ENCODE results near the gene TMEM255A. TPM values are rescaled to one million over a fixed set of nuclear protein-coding genes. Genes with fewer than 3 reads are reported as not detected.

Gene TMEM255A
- total RNA-seq, 1 donor from 2014 or later: 2.4 TPM

DNA sequence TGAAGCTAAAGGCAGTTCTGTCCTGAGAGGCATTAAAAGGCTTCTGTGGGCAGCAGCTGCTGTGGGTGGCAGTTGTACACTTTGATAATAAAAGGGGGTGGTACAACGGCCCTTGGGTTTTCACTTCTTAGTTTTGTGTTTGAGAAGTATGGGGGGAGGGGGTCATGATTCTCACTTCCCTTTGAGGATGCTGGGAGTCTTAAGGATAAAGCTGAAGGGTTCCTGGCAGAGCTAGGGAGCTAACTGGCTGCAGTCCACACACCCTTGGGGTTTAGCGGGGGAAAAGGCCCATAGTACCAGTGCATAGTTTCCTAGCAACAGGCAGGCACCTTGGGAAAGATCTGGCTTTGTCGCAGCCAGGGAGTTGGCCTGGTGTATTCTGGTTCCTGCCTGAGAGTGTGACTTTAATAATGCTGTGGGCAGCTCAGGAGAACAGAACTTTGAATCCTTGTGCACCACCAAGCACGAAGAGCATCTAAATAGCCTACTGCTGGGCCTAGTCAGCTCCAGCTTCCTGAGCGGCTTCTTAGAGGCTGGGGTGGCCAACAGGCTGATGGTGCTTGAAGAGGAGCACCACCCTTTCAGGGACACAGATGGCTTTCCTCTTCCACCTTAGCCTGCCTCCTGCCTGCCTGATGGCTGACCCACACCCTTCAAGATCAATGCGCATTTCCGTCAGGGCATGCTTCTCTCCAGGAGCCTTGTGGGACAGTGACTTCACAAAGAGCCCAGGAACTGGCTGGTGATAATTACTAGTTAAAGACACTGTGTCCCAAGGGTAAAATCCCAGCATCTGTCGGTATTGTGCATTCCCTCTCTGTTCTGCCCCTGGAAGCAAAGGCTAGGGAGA is 48.2 kb downstream of the TMEM255A start:
- Mint-ChIP-seq H3K9me3 (no peaks in the 10 kb centered on the region), H3K27ac (no peak overlapping the region), H3K4me1 (ENCODE audit: unreplicated experiment) (peaks cover 4% of the 10 kb centered on the region), H3K36me3 (no peaks in the 10 kb centered on the region), H3K4me3 (no peak overlapping the region), H3K27me3 (no peaks in the 10 kb centered on the region)
- TF ChIP-seq, protein P1, sequence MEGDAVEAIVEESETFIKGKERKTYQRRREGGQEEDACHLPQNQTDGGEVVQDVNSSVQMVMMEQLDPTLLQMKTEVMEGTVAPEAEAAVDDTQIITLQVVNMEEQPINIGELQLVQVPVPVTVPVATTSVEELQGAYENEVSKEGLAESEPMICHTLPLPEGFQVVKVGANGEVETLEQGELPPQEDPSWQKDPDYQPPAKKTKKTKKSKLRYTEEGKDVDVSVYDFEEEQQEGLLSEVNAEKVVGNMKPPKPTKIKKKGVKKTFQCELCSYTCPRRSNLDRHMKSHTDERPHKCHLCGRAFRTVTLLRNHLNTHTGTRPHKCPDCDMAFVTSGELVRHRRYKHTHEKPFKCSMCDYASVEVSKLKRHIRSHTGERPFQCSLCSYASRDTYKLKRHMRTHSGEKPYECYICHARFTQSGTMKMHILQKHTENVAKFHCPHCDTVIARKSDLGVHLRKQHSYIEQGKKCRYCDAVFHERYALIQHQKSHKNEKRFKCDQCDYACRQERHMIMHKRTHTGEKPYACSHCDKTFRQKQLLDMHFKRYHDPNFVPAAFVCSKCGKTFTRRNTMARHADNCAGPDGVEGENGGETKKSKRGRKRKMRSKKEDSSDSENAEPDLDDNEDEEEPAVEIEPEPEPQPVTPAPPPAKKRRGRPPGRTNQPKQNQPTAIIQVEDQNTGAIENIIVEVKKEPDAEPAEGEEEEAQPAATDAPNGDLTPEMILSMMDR (conservative IDR thresholded peaks at IDR 0.05): no peak
- DNase-seq (ENCODE audit: extremely low spot score, unreplicated experiment): no peak

DNA sequence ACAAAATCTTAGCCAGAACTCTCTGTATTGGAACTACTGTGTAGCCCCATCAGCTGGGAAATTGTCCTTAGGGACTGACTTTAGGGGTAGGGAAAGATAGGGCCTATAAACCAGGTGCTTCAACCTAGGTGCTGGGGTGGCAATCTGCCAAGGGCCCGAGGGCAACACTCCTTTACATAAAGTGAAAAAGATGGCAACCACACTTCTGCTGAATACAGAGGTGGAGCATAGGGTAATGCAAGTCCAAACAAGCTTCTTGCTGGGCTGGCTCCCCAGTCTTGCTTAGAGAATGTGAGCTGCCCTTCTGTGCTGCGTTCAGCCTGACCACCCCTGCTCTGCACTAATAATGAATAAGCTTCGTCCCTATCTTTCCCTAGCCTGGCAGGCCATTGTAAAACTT is 50.9 kb downstream of the TMEM255A start:
- DNase-seq (ENCODE audit: extremely low spot score, unreplicated experiment): no peak
- Mint-ChIP-seq H3K4me1 (ENCODE audit: unreplicated experiment) (peaks cover 4% of the 10 kb centered on the region), H3K4me3 (no peak overlapping the region), H3K9me3 (no peaks in the 10 kb centered on the region), H3K27me3 (no peaks in the 10 kb centered on the region), H3K36me3 (peaks cover 5% of the 10 kb centered on the region), H3K27ac (no peak overlapping the region)
- TF ChIP-seq, protein P1 (conservative IDR thresholded peaks at IDR 0.05): no peak

DNA sequence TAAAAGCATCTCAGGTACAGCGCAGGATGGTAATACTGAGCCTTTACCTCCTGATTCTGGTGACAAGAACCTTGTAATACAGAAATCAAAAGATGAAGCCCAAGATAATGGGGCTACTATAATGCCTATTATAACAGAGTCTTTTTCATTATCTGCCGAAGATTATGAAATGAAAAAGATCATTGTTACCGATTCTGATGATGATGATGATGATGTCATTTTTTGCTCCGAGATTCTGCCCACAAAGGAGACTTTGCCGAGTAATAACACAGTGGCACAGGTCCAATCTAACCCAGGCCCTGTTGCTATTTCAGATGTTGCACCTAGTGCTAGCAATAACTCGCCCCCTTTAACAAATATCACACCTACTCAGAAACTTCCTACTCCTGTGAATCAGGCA is 57.5 kb downstream of the TMEM255A start:
- H3K4me1 Mint-ChIP-seq (ENCODE audit: unreplicated experiment): peaks cover 5% of the 10 kb centered on the region
- H3K27me3 Mint-ChIP-seq: peaks cover 3% of the 10 kb centered on the region
- peaks cover 15% of the 10 kb centered on the region for H3K36me3 Mint-ChIP-seq
- no peak overlapping the region for H3K27ac Mint-ChIP-seq
- peak overlapping the region; percentile 64 for H3K4me3 Mint-ChIP-seq
- H3K9me3 Mint-ChIP-seq: no peaks in the 10 kb centered on the region
- TF ChIP-seq, protein P1 (conservative IDR thresholded peaks at IDR 0.05): no peak
- no peak for DNase-seq (ENCODE audit: extremely low spot score, unreplicated experiment)

DNA sequence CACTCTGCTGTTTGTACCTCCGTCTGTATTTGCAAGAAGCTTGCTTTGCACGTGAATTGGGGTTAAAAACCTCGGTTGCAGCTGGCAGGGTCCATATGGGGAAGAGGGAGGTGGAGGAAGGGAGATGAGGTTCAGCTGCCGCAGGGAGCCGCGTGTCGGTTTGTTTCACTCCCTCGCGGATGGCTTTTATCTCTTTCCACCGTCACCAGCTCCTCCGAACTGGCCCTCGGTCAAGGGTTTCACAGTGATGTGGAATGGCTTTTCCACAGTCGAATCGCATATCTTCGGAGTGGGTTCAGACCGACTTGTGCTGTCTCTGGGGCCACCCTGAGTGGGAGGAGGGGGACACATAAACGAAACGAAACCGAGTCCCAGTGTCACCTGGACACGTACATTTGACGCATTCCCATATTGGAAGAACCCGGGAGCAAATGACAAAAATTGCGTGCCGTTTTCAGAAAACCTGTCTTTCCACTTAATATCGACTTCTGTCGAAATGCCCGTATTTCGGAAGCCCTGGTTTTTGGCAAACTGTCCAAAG is 59.7 kb downstream of the TMEM255A start:
- H3K4me1 Mint-ChIP-seq (ENCODE audit: unreplicated experiment): peaks cover 5% of the 10 kb centered on the region
- peaks cover 10% of the 10 kb centered on the region for H3K36me3 Mint-ChIP-seq
- peaks cover 14% of the 10 kb centered on the region for H3K27me3 Mint-ChIP-seq
- H3K27ac Mint-ChIP-seq: peak overlapping the region; percentile 97
- peak overlapping the region; percentile 97 for H3K4me3 Mint-ChIP-seq
- DNase-seq (ENCODE audit: extremely low spot score, unreplicated experiment): no peak
- TF ChIP-seq, protein P1 (conservative IDR thresholded peaks at IDR 0.05): no peak
- H3K9me3 Mint-ChIP-seq: no peaks in the 10 kb centered on the region

DNA sequence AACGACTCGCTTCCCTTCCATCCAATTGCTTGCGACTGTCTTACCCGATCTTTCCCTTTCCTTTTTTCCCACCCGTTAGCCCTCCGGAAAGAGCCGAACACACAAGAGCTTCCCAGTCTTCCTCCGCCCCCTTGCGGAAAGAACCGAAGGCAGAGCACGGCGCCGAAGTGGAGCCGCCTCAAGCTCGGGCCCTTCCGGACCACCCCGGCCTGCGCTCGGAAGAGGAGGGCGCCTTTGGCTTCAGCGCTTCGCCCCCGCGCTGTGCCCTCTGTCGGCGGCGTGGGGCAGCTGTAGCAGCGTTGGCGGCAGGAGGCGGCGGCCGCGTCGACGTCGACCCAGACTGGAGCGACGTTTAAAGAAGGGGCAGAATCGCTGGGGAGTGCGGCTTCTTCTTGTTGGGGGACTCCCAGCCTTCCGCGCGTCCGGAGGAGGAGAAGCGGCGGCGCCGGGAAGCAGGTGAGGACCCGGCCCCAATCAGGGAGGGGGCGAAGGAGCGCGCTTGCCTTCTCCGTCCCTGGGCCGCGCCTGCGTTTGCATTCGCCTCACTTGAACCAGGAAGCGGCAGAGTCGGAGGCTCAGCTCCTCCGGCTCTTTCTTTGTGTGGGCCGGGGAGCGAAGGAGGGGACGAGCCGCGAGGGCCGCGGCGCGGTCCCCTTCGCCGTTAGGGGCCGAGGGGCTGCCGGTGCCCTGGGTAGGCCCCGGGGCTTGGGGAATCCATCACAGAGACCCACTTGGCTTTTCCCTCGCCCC is 60.6 kb downstream of the TMEM255A start, which contains the start of gene ZBTB33:
TSS of gene ZBTB33 (plus strand) at position 291 of the 750 bp plus-strand sequence. CDS start 2,604 bp downstream, outside the sequence.
- peaks cover 10% of the 10 kb centered on the region for H3K36me3 Mint-ChIP-seq
- no peaks in the 10 kb centered on the region for H3K9me3 Mint-ChIP-seq
- H3K27me3 Mint-ChIP-seq: peaks cover 17% of the 10 kb centered on the region
- TF ChIP-seq, protein P1 (conservative IDR thresholded peaks at IDR 0.05): peak; percentile 74
- peak; percentile 90 for DNase-seq (ENCODE audit: extremely low spot score, unreplicated experiment)
- peak within 1 kb of the TSS; percentile 97 for H3K4me3 Mint-ChIP-seq
- H3K4me1 Mint-ChIP-seq (ENCODE audit: unreplicated experiment): peaks cover 5% of the 10 kb centered on the region
- H3K27ac Mint-ChIP-seq: peak within 1 kb of the TSS; percentile 97
